Stimulated activated CD8-positive, alpha-beta memory T cell treated with anti-CD3 and anti-CD28 coated beads, Interleukin-7, amount 100 ng/mL, for 24 hours (primary cell): ENCODE measurements around the gene MOB3B.

ENCODE experiments used
- DNase-seq: peaks from one replicate; pipeline ENCODE4 v3.0.0-alpha.2; 2020; ENCODE audit warnings: low read depth

MOB3B gene

DNA sequence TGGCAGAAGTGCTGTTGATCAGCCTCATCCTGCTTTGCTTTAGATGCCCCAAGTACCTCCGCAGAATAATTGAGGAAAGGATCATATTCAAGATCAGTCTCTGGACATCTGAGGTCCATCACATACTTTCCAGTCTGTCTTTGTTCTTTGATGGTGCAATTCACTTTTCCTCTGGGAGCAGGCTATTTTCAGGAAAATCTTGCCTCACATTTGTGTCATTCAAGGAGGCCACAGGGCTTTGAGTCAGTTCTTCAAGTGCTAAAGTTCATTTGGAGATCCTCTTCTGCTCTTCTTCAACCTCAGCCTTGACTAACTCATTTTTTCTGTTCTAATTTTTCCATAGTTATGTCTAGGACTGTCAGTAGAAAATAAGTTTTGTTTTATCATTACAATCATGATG, 251.2 kb downstream of the MOB3B start:
- no peak for DNase-seq

DNA sequence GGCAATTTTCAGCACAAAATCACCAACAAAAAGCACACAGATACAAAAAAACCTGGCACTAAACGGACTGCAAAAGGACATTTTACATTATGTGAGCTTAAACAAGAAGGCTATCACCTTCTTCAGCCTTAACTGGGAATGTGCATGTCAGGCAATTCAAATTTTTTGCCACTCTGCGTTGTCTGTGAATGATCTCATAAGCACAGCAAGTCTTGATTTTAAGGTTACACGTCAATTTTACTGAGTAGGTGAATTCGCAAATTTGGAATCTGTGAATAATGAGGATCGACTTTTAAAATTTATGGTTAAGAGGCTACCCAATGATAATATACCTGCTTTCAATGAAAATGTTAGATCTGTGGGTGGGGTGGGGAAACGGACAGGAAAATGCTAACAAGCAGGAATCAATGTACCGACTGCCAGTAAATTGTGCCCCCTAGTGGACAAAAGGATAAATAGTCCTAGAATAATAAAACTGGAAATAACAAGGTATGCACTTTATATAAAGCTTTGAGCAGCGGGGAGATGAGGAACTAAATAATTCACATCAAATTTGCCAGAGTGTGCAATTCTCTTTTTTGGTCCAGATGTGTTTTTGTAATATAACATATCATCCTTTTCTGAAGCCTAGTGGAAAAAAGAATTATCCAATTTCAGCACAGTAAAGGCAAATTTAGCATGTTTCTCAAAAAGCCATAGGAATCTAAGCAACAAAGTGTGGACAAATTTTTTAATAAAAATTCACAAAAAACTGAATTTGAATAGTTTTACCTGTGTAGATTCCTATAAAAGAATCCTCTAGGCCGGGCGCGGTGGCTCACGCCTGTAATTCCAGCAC, 253.2 kb downstream of the MOB3B start:
- DNase-seq: no peak
